ENCODE results near the gene TASL.
"Not testable (repeated sequence)": the region's sequence is repeated elsewhere in the genome, so short reads cannot be mapped to it uniquely, and the experiment has no call there.

Gene TASL

DNA sequence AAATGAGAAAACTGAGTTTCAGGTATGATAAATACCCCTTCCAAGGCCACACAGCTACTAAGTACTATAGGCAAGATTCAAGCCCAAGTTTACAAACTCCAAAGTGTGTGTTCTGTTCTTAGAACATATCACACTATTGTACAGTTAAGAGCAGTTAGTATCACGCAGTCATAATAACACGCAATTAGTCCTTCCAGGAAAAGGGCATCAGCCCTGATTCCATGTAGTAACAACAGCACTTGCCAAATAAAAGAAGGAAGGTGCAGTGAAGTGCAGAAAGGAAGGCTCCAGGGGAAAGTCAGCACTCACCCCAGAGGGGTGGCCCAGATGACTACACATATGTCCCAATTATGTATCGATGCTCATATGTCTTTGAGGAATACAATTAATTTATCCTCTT, 4.4 kb downstream of the TASL start:
- DNase-seq, result no peak

DNA sequence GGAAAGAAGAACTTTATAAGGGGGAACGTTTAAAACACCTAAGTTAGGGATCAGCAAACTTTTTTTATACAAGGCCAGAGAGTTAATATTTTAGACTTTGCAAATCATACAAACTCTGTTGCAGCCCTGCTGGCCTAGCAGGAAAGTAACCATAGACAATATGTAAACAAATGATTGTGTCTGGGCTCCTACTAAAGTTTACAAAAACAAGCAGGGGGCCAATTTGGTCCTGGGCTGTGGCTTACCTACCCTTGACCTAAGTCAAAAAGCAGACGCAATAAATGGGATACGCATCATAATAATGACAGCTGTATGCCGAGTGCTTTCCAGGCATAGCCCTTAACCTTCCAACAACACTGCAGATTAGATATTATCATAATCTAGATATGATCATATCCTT, 4.9 kb downstream of the TASL start:
- no peak for DNase-seq

DNA sequence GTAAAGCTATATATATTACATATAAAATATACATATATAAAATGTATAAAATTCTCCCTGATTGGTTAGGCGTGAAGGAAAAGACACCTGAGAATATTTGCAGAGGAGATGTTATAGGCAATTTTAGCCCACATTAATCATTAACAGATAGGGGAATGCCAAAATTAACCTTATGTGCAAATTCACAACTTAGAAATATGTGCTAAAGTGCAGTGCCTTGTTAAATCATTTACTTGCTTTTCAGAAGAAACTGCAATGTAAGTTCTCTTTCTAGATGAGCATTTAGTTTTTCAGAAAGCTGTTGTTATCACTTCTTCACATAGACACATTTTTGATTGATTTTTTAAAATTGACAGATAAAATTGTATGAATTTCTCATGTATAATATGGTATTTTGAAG, 5.6 kb downstream of the TASL start:
- no peak for DNase-seq

DNA sequence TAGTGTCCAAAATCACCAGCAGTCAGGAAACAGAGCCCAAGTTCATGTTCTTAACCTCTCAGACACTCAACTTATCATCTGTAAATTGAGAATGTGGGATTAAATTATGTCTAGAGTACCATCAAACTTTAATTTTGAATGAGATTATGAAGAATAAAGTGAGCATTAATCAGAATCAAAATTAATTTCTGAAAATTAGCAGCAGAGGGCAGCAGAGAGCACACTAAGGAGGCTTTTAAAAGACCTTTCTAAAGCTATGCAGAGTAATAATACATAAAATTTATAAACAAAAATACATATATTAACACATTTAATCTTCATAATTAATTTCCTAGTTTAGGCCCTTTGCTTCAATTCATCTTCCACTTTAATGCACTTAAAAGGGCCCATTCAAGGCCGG, 7.1 kb downstream of the TASL start:
- peak in 1 of 2 donors; percentile 26 for DNase-seq

DNA sequence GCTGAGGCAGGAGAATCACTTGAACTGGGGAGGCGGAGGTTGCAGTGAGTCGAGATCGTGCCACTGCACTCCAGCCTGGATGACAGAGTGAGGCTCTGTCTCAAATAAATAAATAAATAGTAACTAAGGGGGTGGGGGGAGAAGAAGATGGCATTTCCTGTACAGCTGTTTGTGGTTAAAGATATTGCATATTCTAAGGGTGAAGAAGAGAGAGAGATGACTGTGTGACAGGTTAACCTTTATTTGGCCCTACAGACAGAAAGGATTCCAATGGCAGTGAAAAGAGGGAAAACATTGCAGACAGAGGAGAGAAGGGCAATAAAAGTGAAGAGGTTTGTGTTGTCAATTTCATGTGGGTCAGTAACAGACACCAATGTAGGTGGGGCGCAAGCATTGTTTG, 9.4 kb downstream of the TASL start:
- DNase-seq, result peak in 1 of 2 donors; percentile 38

DNA sequence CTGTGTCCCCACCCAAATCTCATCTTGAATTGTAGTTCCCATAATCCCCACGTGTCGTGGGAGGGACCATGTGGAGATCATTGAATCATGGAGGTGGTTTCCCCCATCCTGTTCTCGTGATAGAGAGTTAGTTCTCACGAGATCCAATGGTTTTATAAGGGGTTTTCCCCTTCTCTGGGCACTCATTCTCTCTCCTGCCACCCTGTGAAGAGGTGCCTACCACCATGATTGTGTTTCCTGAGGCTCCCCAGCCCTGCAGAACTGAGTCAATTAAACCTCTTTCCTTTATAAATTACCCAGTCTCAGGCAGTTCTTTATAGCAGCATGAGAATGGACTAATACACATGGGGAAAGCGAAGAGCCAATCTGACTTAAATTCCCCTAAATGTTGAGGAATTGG, 14.5 kb downstream of the TASL start:
- not testable (repeated sequence) for DNase-seq

DNA sequence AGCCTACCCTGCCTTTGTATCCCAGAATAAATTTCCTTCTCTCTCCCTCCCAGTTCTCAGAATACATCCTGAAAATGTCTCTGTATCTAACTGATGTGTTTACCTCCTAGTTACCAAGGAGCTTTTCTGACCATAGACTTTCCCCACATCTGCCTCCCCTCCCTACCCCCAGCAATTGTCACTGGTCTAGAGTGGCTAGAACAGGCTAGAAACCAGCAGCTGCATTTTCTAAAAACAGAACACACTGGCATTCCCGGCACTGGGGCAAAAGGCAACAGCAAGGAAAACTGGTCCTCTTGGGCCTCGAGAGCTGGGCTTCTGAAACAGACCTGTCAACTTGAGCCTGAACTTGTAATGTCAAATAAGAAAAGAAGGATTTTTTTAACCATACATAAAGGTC, 16.4 kb downstream of the TASL start:
- DNase-seq, result no peak

DNA sequence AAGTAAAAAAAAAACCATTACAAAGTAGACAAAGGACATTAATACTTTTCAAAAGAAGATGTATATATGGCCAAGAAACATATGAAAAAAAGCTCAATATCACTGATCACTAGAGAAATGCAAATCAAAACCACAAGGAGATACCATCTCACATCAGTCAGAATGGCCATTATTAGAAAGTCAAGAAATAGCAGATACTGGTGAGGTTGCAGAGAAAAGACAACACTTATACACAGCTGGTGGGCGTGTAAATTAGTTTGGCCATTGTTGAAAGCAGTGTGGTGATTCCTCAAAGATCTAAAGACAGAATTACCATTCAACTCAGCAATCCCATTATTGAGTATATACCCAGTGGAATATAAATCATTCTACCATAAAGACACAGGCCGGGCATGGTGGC, 39.3 kb downstream of the TASL start:
- no peak for DNase-seq

DNA sequence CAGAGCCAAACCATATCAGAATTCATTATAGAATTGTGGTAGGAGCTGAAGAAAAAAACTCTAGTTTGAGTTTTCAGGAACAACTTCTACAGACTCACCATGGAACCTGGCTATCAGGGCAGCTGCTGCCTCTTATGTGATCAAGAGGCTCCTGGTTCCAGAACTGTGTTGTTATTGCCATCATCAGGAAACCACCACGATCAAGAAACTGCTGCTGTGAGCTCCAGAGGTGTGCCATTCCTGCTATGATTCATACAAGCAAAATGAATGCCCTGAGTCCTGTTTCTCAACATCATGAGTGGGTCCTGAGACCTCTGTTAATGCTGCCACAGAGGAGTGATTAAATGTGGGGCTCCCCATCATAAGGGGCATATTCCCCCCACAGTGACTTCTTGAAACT, 43.7 kb downstream of the TASL start:
- no peak for DNase-seq

DNA sequence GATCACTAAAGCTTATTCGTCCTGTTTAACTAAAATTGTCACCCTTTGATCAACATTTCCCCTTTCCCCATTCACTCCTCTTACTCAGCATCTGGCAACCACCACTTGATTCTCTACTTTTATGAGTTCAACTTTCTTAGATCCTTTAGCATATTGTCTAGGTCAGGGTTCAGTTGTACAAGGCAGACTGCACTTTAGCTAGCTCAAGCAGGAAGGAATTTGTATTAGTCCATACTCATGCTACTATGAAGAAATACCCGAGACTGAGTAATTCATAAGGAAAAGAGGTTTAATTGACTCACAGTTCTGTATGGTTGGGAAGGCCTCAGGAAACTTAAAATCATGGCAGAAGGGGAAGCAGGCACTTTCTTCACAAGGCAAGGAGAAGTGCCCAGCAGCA, 44.3 kb downstream of the TASL start:
- DNase-seq, result no peak

DNA sequence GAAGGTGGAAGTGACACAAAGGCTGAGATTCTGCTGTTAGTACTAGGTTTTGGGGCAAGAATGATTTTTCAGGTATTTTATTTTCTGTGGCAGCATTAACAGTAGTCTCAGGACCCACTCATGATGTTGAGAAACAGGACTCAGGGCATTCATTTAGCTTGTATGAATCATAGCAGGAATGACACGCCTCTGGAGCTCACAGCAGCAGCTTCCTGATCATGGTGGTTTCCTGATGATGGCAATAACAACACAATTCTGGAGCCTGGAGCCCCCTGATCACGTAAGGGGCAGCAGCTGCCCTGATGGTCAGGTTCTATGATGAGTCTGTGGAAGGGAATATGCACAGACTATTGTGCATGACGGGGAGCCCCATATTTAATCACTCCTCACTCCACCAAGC, 47.0 kb downstream of the TASL start:
- DNase-seq, result no peak

DNA sequence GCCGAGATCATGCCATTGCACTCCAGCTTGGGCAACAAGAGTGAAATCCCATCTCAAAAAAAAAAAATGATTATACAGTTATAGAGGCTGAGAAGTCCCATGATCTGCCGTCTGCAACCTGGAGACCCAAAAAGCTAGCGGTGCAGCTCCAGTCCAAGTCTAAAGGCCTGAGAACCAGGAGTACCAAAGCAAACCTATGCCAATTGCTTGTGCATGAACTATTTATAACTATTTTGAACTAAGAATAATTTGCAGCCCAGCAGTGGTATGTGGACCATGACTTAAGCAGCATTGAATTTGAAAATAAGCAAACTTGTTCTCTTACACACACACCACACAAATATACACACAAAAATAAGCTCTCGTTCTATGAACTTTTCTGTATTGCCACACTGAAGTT, 51.8 kb downstream of the TASL start:
- no peak for DNase-seq

DNA sequence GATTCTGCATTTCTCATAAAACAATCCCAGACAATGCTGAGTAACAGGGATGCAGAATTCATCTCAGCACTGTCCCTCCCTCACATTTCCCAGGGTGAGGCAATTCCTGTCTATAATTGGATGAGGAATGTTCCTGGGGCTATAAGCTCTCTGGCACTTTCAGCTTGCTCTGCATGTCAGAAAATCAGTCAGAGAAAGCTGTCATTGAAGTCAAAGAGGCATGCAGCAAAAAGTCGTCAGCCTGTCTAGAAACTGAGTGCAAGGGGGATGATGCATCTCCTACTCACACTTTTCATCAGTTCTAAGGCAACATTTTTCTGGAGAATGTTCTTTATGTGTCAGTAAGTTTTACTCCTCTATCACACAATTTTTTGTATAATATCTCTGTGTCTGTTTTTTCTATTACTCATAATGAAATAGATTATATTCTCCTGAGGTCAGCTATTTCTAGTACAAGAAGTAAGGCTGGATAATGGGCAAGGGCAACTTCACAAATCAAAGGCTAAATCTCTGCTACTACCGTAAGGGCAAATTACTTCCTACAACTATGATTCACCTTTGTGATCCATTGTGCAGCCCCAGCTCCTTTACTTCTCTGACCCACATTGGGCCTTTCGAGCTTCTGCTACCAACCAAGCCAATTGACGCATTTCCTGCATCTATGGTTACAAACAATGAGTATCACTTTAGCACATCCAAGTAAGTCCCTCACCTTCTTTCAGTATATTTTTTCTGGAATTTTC, 56.0 kb downstream of the TASL start:
- DNase-seq, result no peak

DNA sequence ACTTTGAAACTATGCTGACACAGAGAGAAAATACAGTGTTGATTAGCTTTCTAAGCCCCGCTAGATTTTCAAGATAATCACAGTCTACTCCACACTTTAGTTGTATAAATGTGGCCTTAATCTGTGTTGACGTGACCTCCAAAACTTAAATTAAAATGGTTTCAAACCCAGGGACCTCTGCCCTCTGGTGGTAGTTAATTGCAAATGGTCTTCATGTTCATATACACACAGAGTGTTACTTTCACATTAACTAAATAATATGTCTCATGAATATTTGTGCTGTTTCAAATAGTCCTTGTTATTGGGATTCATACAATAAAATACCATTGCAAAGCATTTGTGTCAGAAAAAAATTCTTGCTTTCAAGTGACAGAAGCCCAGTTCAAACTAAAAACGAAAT, 64.3 kb downstream of the TASL start:
- no peak for DNase-seq

All from CD4-positive, alpha-beta T cell treated with Interleukin-1 beta for 1 hour (primary cell).